GM12874 (cell line): Measurements from ENCODE around the gene ZNF862.

ENCODE experiments used
- TF ChIP-seq, protein P1 (sequence below): IDR thresholded peaks from 2 replicates; pipeline ENCODE4 v1.5.1; 2011; ENCODE audit warnings: low read depth, mild to moderate bottlenecking, control low read depth, low read length, moderate library complexity; ENCODE audit not compliant: insufficient read depth

ZNF862 gene

DNA sequence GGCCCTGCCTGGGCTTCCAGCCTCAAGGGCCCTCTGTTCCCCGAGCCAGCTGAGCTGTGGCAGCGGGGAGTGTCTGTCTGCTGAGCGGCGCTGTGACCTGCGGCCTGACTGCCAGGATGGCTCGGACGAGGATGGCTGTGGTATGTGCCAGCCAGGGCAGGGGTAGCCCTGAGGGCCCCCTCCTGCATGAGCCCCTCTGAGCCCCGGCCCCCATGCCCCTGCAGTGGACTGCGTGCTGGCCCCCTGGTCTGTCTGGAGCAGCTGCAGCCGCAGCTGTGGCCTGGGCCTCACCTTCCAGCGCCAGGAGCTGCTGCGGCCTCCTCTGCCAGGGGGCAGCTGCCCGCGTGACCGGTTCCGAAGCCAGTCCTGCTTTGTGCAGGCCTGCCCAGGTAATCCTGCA lies 36.4 kb upstream of the ZNF862 start:
- TF ChIP-seq, protein P1, sequence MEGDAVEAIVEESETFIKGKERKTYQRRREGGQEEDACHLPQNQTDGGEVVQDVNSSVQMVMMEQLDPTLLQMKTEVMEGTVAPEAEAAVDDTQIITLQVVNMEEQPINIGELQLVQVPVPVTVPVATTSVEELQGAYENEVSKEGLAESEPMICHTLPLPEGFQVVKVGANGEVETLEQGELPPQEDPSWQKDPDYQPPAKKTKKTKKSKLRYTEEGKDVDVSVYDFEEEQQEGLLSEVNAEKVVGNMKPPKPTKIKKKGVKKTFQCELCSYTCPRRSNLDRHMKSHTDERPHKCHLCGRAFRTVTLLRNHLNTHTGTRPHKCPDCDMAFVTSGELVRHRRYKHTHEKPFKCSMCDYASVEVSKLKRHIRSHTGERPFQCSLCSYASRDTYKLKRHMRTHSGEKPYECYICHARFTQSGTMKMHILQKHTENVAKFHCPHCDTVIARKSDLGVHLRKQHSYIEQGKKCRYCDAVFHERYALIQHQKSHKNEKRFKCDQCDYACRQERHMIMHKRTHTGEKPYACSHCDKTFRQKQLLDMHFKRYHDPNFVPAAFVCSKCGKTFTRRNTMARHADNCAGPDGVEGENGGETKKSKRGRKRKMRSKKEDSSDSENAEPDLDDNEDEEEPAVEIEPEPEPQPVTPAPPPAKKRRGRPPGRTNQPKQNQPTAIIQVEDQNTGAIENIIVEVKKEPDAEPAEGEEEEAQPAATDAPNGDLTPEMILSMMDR: no peak

DNA sequence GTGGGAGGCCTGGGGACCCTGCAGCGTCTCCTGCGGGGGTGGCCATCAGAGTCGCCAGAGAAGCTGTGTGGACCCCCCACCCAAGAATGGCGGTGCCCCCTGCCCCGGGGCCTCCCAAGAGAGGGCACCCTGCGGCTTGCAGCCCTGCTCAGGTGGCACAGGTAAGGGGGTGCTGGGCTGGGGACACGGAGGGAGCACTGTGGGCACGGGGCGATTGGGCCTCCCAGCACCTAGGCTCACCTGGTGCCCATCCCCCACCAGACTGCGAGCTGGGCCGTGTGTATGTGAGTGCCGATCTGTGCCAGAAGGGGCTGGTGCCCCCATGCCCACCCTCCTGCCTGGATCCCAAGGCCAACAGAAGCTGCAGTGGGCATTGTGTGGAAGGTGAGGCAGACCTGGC lies 35.2 kb upstream of the ZNF862 start:
- TF ChIP-seq, protein P1: no peak

DNA sequence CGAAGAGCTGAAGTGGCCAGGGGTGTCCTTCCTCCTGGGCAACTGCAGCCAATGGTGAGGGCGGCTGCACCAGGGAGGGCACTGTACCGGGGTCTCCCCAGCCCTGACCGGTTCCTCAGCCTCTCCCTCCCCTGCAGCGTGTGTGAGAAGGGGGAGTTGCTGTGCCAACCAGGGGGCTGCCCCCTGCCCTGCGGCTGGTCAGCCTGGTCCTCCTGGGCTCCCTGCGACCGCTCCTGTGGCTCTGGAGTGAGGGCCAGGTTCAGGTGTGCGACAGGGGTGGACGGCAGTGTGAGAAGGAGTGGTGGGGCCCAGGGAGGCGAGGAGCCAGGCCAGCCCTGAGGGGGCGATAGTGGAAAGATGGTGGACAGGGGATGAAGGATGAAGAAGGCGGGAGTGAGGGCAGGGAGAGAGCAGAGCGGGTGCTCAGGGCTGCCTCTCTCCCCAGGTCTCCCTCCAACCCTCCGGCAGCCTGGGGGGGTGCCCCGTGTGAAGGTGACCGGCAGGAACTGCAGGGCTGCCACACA lies 34.6 kb upstream of the ZNF862 start:
- TF ChIP-seq, protein P1: no peak

DNA sequence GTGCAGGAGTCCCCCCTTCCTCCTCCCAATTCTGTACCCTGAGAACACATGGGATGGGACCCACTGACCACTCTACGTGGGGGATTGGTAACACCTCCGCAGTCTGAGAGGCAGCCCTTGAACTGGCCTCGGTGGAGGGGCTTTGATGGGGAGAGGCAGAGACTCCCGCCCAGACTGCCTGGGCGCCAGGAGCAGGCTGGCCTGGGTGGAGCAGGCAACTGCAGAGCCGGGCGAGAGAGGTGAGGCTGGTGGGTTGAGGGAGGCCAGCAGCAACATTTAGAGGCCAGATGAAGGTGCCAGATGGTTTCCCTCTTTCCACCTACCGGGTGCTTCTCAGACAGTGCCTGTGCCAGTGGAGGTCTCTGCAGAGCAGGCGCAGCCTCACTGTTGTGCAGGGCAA lies 34.1 kb upstream of the ZNF862 start:
- TF ChIP-seq, protein P1: no peak

DNA sequence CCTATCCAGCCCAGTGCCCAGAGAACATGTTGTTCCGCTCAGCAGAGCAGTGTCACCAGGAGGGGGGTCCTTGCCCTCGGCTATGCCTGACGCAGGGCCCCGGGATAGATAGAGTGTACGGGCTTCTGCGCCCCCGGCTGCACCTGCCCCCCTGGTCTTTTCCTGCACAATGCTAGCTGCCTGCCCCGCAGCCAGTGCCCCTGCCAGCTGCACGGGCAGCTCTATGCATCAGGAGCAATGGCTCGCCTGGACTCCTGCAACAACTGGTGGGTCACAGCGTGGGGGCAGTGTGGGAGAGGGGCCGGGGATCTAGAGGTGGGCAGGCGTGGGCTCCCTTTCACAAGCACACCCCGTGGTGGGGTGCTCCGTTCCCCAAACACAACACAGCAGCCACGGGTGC lies 31.4 kb upstream of the ZNF862 start:
- TF ChIP-seq, protein P1: no peak

DNA sequence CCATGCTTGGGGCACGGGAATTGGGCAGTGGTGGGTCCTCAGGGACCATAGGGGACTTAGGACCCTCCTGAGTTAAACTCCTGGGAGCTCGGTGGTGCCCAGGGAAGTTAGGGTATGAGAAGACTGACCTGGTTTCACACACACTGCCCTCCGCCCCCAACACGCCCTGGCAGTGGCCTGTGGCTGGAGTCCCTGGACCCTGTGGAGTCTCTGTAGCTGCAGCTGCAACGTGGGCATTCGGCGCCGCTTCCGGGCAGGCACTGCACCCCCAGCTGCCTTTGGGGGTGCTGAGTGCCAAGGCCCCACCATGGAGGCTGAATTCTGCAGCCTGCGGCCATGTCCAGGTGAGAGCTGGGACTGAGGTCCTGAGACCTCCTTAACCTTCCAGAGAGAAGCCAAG lies 29.9 kb upstream of the ZNF862 start:
- TF ChIP-seq, protein P1: no peak

DNA sequence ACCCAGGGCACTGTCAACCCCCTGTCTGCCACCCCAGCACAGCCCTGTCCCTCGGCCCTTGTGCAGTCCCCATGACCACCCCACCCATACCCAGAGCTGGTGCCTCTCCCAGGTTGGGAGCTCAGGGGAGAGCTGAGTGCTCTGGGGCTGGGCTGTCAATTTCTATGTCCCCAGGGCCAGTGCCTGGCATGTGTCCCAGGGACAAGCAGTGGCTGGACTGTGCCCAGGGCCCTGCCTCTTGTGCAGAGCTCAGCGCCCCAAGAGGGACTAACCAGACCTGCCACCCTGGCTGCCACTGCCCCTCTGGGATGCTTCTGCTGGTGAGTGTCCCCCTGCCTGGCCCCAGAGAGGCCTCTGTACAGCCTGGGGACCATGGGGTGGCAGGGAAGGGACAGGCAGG lies 29.0 kb upstream of the ZNF862 start:
- TF ChIP-seq, protein P1: no peak
